K562 (cell line): ENCODE results near the gene RNF31. TPM values are rescaled to one million over a fixed set of nuclear protein-coding genes. Genes with fewer than 3 reads are reported as not detected.
A peak's percentile ranks its signal among the peaks of the same experiment; 100 is the strongest.

Source experiments
- ATAC-seq: fragments of 200-7000 bp; cut with Tn5 transposase; 3 replicates; pipeline ENCODE4 v1.9.1; 2020; ENCODE audit warnings: moderate library complexity
- BruUV-seq: library from RNA; stranded (reverse); fragments of 400-500 nt; replicated peaks from 2 replicates; lab custom pipeline; 2021; lab: Mats Ljungman, UMichigan
- CTCF ChIA-PET: fragments of 300-600 bp; formaldehyde crosslinking; extraction: SDS; loops from one replicate; lab custom pipeline; 2021; ENCODE audit warnings: low intra/inter-chr PET ratio; lab: Yijun Ruan, JAX
- POLR2A ChIA-PET: fragments of 300-600, 350-650 bp; sonication (Branson Sonifier 250); formaldehyde crosslinking; extraction: SDS; loops from one replicate; lab custom pipeline; 2021; ENCODE audit warnings: antibody characterized with exemption, inconsistent platforms; lab: Yijun Ruan, JAX
- DNase-seq, 4 experiments: peaks; one replicate each; pipeline versions ENCODE4 v3.0.0 to v3.0.0-alpha.2; 2011 to 2018; ENCODE audit warnings: low spot score in 3 of 4, mixed read lengths in 3 of 4; ENCODE audit errors: extremely low read depth in 1 of 4
- FAIRE-seq: peaks from 2 replicates; lab custom pipeline; 2011; peaks lifted over from hg19 to GRCh38; lab: Jason Lieb, UNC
- H2AFZ ChIP-seq: 2 replicates; pipeline ENCODE4 v1.6.0; 2011; ENCODE audit warnings: low read depth, low read length, control low read depth, inconsistent platforms
- H3K27ac ChIP-seq: fragments of 200-600 bp; 3 replicates; pipeline ENCODE4 v1.8.0; 2011; ENCODE audit warnings: low read depth, mild to moderate bottlenecking, control low read depth, inconsistent platforms, low read length, moderate library complexity, mixed read lengths; ENCODE audit errors: extremely low read depth
- H3K27me3 ChIP-seq, 2 experiments: fragments of 300-600 bp in 1 of 2; 2 replicates in 1 of 2; 3 replicates in 1 of 2; pipeline versions ENCODE4 v1.6.0 to v1.8.0; 2011; ENCODE audit warnings: inconsistent platforms in 2 of 2, low read length in 2 of 2, mild to moderate bottlenecking in 1 of 2, mixed read lengths in 1 of 2, moderate library complexity in 1 of 2; ENCODE audit not compliant: control insufficient read depth in 2 of 2, insufficient read depth in 2 of 2
- H3K36me3 ChIP-seq: fragments of 300-600 bp; 3 replicates; pipeline ENCODE4 v1.8.0; 2011; ENCODE audit warnings: mild to moderate bottlenecking, low read length, inconsistent platforms; ENCODE audit not compliant: control insufficient read depth, insufficient read depth
- H3K4me1 ChIP-seq, 2 experiments: fragments of 200-600 bp in 1 of 2; replicated peaks in 1 of 2; 2 replicates in 1 of 2; 3 replicates in 1 of 2; pipeline versions ENCODE4 v1.5.1 to v1.8.0; 2011; ENCODE audit warnings: inconsistent platforms in 2 of 2, low read length in 2 of 2, mild to moderate bottlenecking in 1 of 2, mixed read lengths in 1 of 2, moderate library complexity in 1 of 2; ENCODE audit not compliant: control insufficient read depth in 2 of 2, insufficient read depth in 2 of 2
- H3K4me2 ChIP-seq: 2 replicates; pipeline ENCODE4 v1.6.1; 2011; ENCODE audit warnings: low read length, control low read depth, inconsistent platforms, mixed read lengths; ENCODE audit not compliant: insufficient read depth
- H3K4me3 ChIP-seq: fragments of 200-600 bp; sonication (generic), shearing (Covaris generic); 2 replicates; pipeline ENCODE4 v1.5.1; 2016; ENCODE audit warnings: control low read depth, inconsistent platforms
- H3K79me2 ChIP-seq: fragments of 200-600 bp; 3 replicates; pipeline ENCODE4 v1.8.0; 2011; ENCODE audit warnings: low read length, inconsistent platforms; ENCODE audit not compliant: control insufficient read depth, insufficient read depth
- H3K9ac ChIP-seq, 2 experiments: 2 replicates each; pipeline versions ENCODE4 v1.6.0 to v1.6.1; 2011; ENCODE audit warnings: low read depth in 2 of 2, low read length in 2 of 2, control low read depth in 1 of 2, inconsistent platforms in 1 of 2, mild to moderate bottlenecking in 1 of 2, mixed read lengths in 1 of 2; ENCODE audit not compliant: insufficient read depth in 1 of 2
- H3K9me1 ChIP-seq: one replicate; pipeline ENCODE4 v1.6.0; 2011; ENCODE audit warnings: inconsistent platforms, mild to moderate bottlenecking, low read length, moderate library complexity; ENCODE audit not compliant: control insufficient read depth, insufficient read depth
- H3K9me3 ChIP-seq: replicated peaks from 2 replicates; pipeline ENCODE4 v1.5.1; 2011; ENCODE audit warnings: low read depth, low read length, inconsistent platforms; ENCODE audit not compliant: control insufficient read depth, insufficient read depth
- H4K20me1 ChIP-seq: replicated peaks from 2 replicates; pipeline ENCODE4 v1.6.1; 2011; ENCODE audit warnings: low read length, inconsistent platforms, mixed read lengths; ENCODE audit not compliant: control insufficient read depth, insufficient read depth
- POLR2G ChIP-seq: fragments of 200-400 bp; formaldehyde crosslinking; IDR thresholded peaks from 2 replicates; pipeline ENCODE4 v1.6.1; 2017; ENCODE audit warnings: low read depth, mild to moderate bottlenecking, antibody characterized with exemption, low read length, moderate library complexity
- RBFOX2 ChIP-seq: fragments of 200-400 bp; formaldehyde crosslinking; IDR thresholded peaks from 2 replicates; pipeline ENCODE4 v1.6.1; 2017; ENCODE audit warnings: low read depth, mild to moderate bottlenecking, low read length, moderate library complexity
- RFX1 ChIP-seq: fragments of 450-650 bp; IDR thresholded peaks from 2 replicates; pipeline ENCODE4 v1.6.1; 2016; ENCODE audit warnings: mild to moderate bottlenecking, moderate library complexity
- XRCC3 ChIP-seq: fragments of 450-650 bp; IDR thresholded peaks from 2 replicates; pipeline ENCODE4 v1.6.1; 2017; ENCODE audit warnings: mild to moderate bottlenecking, moderate library complexity
- YBX1 ChIP-seq: fragments of 450-650 bp; IDR thresholded peaks from 2 replicates; pipeline ENCODE4 v1.7.1; 2016; ENCODE audit warnings: mild to moderate bottlenecking
- ZMIZ1 ChIP-seq, 2 experiments: fragments of 150-350 bp in 1 of 2; IDR thresholded peaks; 2 replicates each; pipeline ENCODE4 v1.6.1; 2012 to 2016; ENCODE audit warnings: low read depth in 2 of 2, low read length in 2 of 2, mild to moderate bottlenecking in 1 of 2, moderate library complexity in 1 of 2
- ZNF224 ChIP-seq: sonication (generic); formaldehyde crosslinking; IDR thresholded peaks from 2 replicates; pipeline ENCODE4 v1.8.0; 2022; ENCODE audit warnings: mild to moderate bottlenecking, missing genetic modification reagents
- WGBS: fragments of 100-300 bp; shearing (Covaris generic); methylation state at CpG from one replicate; pipeline ENCODE4 v1.1.6; 2016; ENCODE audit warnings: low coverage, mixed read lengths; ENCODE audit not compliant: insufficient coverage; ENCODE audit errors: missing lambda C conversion rate; 5-methylcytosine and 5-hydroxymethylcytosine counted together
- in situ Hi-C: fragments of 300-500 bp; cut with MboI; formaldehyde crosslinking; loops from 4 replicates; pipeline ENCODE4 v1.15.0; 2018; ENCODE audit warnings: inconsistent platforms, mixed read lengths
- intact Hi-C: fragments of 100-400 bp; cut with micrococcal nuclease; formaldehyde crosslinking; loops from 2 replicates; pipeline ENCODE4 v1.14.2; 2022
- polyA plus RNA-seq, 8 experiments: library from polyadenylated mRNA; depleted of rRNA in 4 of 8; stranded (reverse) in 5 of 8; unstranded in 3 of 8; fragments of >200 nt; fragmentation: Nextera tagmentation in 2 of 8; fragmentation: Illumina TruSeq in 1 of 8; extraction: Ambion mirVana in 2 of 8; extraction: Trizol in 1 of 8; gene quantifications; 2 replicates each; pipeline versions ENCODE4 v1.2.1 to v1.2.3, GENCODE V29; 2011 to 2014; ENCODE audit warnings: inconsistent platforms in 1 of 8, missing spikeins in 1 of 8
- total RNA-seq, 7 experiments: library from RNA; depleted of rRNA in 6 of 7; stranded (reverse); fragments of >200 nt in 6 of 7; fragmentation: Illumina TruSeq in 2 of 7; extraction: Trizol in 2 of 7; gene quantifications; 2 replicates each; pipeline versions ENCODE4 v1.2.1 to v1.2.3, GENCODE V29; 2011 to 2021; ENCODE audit warnings: low replicate concordance in 1 of 7

Gene RNF31
- total and polyA plus RNA-seq, 9 of the 15 experiments (the other 6 are each of a cell fraction or from before 2014, with no cell fraction given): 3.1 to 47.6 (median 19.1) TPM

DNA sequence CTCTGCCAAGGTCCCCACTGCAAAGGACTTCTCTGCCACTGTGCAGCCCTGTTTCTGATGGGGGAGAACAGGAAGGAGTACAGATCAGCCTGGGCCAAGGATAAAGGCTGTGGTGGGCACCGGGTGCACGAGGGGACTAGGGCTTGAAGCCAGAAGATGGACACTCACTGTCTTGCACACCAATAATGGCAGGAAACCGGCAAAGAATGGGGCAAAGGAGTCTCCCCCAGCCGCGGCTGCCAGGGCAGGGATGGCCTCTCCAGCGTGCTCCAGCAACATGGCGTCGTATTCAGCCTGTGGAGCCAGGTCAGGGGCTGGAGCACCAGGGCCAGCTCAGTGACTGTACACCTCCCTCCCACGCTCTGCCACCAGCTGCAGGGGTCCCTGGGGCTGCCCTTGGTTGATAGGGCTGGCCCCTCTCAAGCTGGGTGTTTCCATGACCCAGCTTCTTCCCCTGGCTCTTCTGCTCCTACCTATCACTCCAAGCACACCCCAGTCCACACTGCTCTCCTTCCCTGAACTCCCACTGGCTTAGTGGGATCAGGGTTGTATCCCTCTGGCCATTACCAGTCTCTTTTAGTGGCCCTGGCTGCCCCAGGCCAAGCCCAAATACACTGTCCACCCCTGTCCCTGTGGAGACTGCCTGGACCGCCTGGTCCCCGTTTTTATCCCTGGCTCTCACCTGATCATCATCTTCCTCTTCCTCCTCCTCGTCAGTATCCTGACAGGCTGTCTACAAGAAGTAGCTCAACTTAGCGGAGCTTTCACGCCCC is 35.0 kb downstream of the RNF31 start:
- intact Hi-C loops (no loop called here), in situ Hi-C loops (no loop called here)
- Histone ChIP-seq H3K27ac (no peak overlapping the region), H3K9me1 (no peaks in the 10 kb centered on the region), H3K4me1 (peaks cover 0 to 4% of the 10 kb centered on the region in 2 experiments; a peak in 2 of 5 replicates), H3K36me3 (peaks cover 86% of the 10 kb centered on the region; the same call in 2 of the 3 replicates), H2AFZ (no peak overlapping the region), H3K9me3 (no peaks in the 10 kb centered on the region), H4K20me1 (no peaks in the 10 kb centered on the region), H3K27me3 (no peaks in the 10 kb centered on the region), H3K4me2 (no peak overlapping the region), H3K79me2 (peaks cover 4% of the 10 kb centered on the region), H3K9ac (no peak overlapping the region), H3K4me3 (no peak overlapping the region)
- BruUV-seq: no TSS peak
- POLR2A ChIA-PET: no interaction called here
- TF ChIP-seq XRCC3: no peak
- TF ChIP-seq YBX1: no peak
- TF ChIP-seq POLR2G: peak; percentile 3; the same call in 1 of the 2 replicates
- no peak for TF ChIP-seq ZNF224 (CRISPR knock-in tag)
- no peak for TF ChIP-seq ZMIZ1 (IDR thresholded peaks at IDR 0.05; ENCODE audit: low read depth in 2 of 2, low read length in 2 of 2)
- TF ChIP-seq RFX1: no peak
- TF ChIP-seq RBFOX2: peak; percentile 48
- DNase-seq (no peak), ATAC-seq (no peak), FAIRE-seq (no peak)
- 86% methylated on average over 9 of the region's 14 CpGs for WGBS
- CTCF ChIA-PET: no interaction called here
